GM18508 (cell line): ENCODE results near the gene IQCN.
"Not testable (repeated sequence)": the region's sequence is repeated elsewhere in the genome, so short reads cannot be mapped to it uniquely, and the experiment has no call there.

ENCODE experiments used
- ATAC-seq: cut with Tn5 transposase; IDR thresholded peaks from one replicate; pipeline ENCODE4 v1.9.1; 2021; ENCODE audit warnings: moderate number of reproducible peaks; ENCODE audit not compliant: insufficient read depth, unreplicated experiment

IQCN gene

GRCh38 chr19:18218600-18218999 lies 55.7 kb downstream of the IQCN start:
- ATAC-seq: no peak

- ATAC-seq: no peak
Observed at GRCh38 chr19:18218159-18218558, 56.1 kb downstream of the IQCN start.

- ATAC-seq: no peak
Observed at GRCh38 chr19:18216789-18217188, 57.5 kb downstream of the IQCN start.

- no peak for ATAC-seq
Observed at GRCh38 chr19:18214779-18215433, 59.3 kb downstream of the IQCN start.

GRCh38 chr19:18211683-18212082 lies 62.6 kb downstream of the IQCN start:
- ATAC-seq: no peak

GRCh38 chr19:18209912-18210311 lies 64.3 kb downstream of the IQCN start:
- not testable (repeated sequence) for ATAC-seq

- no peak for ATAC-seq
Observed at GRCh38 chr19:18208098-18208951, 65.9 kb downstream of the IQCN start.
